ENCODE results near the gene PXN.
"Not testable (repeated sequence)": the region's sequence is repeated elsewhere in the genome, so short reads cannot be mapped to it uniquely, and the experiment has no call there.

PXN gene

GRCh38 chr12:120260607-120261006, 4.9 kb downstream of the PXN start:
- no peak for TF ChIP-seq ZFX (IDR thresholded peaks at IDR 0.05; ENCODE audit: borderline replicate concordance)
- TF ChIP-seq, protein P1, sequence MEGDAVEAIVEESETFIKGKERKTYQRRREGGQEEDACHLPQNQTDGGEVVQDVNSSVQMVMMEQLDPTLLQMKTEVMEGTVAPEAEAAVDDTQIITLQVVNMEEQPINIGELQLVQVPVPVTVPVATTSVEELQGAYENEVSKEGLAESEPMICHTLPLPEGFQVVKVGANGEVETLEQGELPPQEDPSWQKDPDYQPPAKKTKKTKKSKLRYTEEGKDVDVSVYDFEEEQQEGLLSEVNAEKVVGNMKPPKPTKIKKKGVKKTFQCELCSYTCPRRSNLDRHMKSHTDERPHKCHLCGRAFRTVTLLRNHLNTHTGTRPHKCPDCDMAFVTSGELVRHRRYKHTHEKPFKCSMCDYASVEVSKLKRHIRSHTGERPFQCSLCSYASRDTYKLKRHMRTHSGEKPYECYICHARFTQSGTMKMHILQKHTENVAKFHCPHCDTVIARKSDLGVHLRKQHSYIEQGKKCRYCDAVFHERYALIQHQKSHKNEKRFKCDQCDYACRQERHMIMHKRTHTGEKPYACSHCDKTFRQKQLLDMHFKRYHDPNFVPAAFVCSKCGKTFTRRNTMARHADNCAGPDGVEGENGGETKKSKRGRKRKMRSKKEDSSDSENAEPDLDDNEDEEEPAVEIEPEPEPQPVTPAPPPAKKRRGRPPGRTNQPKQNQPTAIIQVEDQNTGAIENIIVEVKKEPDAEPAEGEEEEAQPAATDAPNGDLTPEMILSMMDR (IDR thresholded peaks at IDR 0.05): no peak
- H3K27ac ChIP-seq: no peak overlapping the region

DNA sequence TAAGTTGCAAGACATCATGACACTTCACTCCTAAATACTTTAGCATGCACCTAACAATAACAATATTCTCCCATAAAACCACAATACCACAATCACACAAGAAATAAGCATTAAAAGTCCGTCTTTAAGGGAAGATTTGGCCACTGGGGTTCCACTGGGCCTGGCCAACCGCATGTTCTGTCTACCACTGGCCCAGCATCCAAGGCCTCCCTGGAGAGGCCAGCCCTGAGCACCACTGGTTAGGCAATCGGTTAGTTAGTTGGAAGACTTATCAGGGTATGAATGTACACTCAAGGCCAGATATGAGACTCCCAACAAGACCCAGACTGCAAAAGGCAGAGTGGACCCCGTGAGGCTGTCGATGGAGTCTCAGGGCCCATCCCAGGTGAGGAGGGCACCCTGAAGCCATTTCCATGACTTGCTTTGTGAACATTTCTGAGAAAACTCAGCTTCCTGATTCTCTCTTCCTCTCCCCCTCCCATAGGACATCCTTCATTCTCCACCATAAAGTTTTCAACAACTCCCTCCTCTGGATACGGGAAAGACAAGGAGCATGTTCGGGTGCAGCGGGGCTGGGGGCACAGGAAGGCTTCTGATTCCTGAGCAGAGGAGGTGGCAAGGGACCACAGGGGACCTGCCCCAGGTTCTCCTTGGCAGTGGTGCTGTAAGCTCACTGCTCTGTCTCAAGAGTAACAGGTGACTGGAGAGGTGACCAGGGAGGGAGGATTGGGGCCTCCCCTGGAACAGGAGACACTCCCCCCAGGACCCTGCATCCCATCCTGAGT, 5.9 kb downstream of the PXN start:
- no peak for TF ChIP-seq ZFX (IDR thresholded peaks at IDR 0.05; ENCODE audit: borderline replicate concordance)
- TF ChIP-seq, protein P1 (IDR thresholded peaks at IDR 0.05): no peak
- H3K27ac ChIP-seq: no peak overlapping the region

DNA sequence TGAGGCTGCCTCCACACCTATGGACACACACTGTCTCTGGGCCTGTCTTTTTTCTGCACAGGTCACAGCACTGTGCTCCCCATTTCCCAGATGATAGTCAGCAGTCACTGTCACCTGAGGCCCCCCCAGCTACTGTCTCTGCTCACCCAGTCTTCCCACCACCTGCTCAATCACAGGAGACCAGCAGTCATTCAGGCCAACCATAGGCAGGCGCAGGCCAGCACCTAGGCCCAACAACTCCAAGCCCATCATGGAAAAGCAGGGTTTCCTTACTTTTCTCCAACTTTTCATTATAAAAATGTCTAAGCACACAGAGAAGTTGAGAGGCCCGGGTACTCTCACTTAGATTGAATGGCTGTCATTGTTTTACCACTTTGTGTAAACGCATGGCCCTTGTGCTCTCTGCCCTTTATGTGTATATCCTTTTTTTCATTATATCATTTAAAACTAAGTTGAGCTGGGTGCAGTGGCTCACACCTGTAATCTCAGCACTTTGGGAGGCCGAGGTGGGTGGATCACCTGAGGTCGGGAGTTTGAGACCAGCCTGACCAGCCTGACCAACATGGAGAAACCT, 7.1 kb downstream of the PXN start:
- H3K27ac ChIP-seq: no peak overlapping the region
- no peak for TF ChIP-seq ZFX (IDR thresholded peaks at IDR 0.05; ENCODE audit: borderline replicate concordance)
- TF ChIP-seq, protein P1 (IDR thresholded peaks at IDR 0.05): no peak

GRCh38 chr12:120257041-120257821, 8.3 kb downstream of the PXN start:
- TF ChIP-seq, protein P1 (IDR thresholded peaks at IDR 0.05): no peak
- no peak for TF ChIP-seq ZFX (IDR thresholded peaks at IDR 0.05; ENCODE audit: borderline replicate concordance)
- H3K27ac ChIP-seq: no peak overlapping the region

GRCh38 chr12:120254809-120255208, 10.7 kb downstream of the PXN start:
- no peak overlapping the region for H3K27ac ChIP-seq
- TF ChIP-seq, protein P1 (IDR thresholded peaks at IDR 0.05): no peak
- no peak for TF ChIP-seq ZFX (IDR thresholded peaks at IDR 0.05; ENCODE audit: borderline replicate concordance)

DNA sequence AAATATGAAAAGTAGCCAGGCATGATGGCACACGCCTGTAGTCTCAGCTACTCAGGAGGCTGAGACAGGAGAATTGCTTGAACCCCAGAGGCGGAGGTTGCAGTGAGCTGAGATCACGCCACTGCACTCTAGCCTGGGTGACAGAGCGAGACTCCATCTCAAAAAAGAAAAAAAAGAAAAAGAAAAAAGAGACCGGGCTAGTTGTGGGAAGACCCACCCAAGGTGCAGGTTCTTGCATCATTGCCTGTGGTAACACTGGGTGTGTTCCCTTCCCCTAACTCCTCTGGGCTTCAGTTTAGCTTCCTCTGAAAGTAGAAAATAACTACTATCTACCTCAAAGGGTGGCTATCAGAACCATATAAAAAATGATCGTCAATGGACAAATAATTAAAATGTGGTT, 12.2 kb downstream of the PXN start:
- not testable (repeated sequence) for H3K27ac ChIP-seq

GRCh38 chr12:120252071-120252906, 13.2 kb downstream of the PXN start:
- TF ChIP-seq, protein P1 (IDR thresholded peaks at IDR 0.05): no peak
- TF ChIP-seq ZFX (IDR thresholded peaks at IDR 0.05; ENCODE audit: borderline replicate concordance): no peak

DNA sequence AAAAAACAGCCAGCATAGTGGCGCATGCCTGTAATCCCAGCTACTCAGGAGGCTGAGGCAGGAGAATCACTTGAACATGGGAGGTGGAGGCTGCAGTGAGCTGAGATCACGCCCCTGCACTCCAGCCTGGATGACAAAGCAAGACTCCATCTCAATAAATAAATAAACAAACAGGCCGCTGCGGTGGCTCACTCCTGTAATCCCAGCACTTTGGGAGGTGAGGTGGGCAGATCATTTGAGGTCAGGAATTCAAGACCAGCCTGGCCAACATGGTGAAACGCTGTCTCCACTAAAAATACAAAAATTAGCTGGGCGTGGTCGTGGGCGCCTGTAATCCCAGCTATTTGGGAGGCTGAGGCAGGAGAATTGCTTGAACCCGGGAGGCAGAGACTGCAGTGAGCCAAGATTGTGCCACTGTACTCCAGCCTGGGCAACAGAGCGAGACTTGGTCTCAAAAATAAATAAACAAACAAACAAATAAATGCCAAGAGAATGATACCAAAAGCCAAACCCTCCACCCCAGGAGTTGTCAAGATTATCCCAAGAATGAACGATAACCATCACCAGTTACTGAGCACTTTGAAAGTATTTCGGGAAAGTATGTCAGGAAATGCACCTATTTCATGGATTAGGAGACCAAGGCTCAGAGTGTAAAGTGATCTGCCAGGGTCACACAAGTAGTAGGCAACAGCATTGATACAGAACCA, 14.0 kb downstream of the PXN start:
- not testable (repeated sequence) for H3K27ac ChIP-seq

More at GRCh38 chr12:120252071-120252906, 13.2 kb downstream of the PXN start:
- no peak overlapping the region for H3K27ac ChIP-seq
